ENCODE results near the gene MRGPRX3. TPM values are rescaled to one million over a fixed set of nuclear protein-coding genes. Genes with fewer than 3 reads are reported as not detected.

The MRGPRX3 gene
- total and polyA plus RNA-seq, 2 of the 8 experiments (the other 6 are each of a cell fraction or from before 2014, with no cell fraction given): not detected

- TF ChIP-seq TCF12 (IDR thresholded peaks at IDR 0.05; ENCODE audit: low read depth, low read length): no peak
Measured at GRCh38 chr11:18106688-18107087, 25.7 kb upstream of the MRGPRX3 start (continued).
